HG03280 (cell line): ENCODE measurements around the gene CELSR1.
"Not testable (repeated sequence)": the region's sequence is repeated elsewhere in the genome, so short reads cannot be mapped to it uniquely, and the experiment has no call there.

Experiments used
- ATAC-seq: cut with Tn5 transposase; IDR thresholded peaks from one replicate; pipeline ENCODE4 v1.9.1; 2021; ENCODE audit warnings: mild to moderate bottlenecking, moderate library complexity; ENCODE audit not compliant: unreplicated experiment

CELSR1 gene

DNA sequence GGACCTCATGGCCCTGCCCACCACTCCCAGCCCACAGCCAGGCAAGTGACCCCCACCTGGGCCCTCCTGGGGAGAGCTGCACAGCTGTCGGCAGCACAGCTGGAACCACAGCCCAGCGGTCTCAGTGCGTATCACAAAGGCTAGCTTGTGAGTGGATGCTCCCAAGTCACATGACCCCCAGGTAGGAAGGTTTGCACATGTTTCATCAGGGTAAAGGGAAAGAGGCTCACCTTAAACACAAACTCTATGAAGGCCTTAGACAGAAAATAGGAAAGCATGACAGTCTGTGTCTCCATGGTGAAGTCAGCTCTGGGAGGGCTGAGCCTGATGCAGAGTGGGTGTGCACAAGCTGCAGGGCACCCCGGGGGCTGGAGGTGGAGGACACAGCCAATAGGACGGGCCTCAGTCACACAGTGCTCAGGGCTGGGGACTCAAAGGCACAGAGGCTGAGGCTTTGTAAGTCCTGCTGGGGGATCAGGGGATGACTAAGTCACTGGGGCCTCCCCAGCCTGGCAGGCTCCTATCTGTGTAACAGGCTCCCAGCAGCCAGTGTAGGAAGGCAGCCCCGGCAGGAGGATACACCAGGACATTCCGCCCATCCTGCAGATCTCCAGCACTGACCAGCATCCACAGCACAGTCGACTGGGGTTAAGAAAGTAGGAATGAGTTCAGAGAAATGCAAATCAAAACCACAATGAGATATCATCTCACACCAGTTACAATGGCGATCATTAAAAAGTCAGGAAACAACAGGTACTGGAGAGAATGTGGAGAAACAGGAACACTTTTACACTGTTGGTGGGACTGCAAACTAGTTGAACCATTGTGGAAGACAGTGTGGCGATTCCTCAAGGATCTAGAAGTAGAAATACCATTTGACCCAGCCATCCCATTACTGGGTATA is 22.0 kb downstream of the CELSR1 start:
- no peak for ATAC-seq

DNA sequence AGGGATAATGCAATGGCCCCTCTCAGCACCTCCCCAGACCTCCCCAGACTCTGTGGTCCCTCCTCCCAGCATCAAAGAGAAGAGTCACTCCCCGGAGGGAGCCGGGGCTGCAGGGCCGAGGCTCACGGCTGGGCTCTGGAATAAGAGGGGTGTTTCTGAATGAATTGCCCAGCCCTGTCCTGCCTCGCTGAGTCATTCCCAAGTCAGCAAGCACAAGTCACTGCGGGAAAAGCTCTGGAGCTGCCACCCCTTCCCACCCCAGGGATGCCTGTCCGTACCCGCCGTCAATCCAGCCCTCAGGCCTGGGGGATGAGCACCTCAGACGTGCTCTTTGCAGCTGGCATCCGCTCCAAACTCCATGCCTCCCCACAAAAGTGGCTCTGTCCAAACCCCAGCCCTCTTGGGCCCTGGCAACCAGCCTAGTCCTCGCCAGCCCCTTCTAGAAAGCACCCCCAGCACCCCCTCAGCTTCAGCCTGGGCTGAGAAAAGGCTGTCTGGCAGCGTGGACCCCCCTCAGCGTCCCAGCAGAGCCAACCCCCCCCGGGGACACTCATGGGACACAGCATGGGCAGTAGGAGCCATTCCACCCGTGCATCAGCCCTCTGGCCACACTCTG is 22.7 kb downstream of the CELSR1 start:
- no peak for ATAC-seq

DNA sequence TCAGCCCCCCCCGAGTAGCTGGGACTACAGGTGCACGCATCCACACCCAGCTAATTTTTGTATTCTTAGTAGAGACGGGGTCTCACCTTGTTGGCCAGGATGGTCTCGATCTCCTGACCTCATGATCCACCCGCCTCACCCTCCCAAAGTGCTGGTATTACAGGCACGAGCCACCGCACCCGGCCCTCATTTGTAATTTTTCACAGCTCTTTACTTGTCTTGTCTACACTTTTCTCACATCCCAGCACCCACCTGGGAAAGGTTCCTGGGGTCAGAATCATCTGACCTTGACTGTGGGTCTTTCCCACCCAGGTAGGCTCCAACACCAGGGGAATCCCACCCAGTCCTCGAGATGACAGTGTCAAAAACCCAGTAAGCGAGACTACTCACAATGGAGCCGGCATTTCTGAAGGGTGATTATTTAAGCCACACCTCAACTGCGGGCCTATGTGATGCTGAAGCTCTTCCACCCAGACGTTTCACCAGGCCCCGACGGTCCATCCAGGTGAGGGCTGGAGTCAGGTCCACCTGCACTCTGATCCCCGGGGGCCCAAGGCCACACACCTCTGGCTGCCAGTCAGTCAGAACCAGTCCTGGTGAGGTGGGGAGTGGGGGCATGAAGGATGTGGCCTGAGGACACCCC is 23.4 kb downstream of the CELSR1 start:
- no peak for ATAC-seq

DNA sequence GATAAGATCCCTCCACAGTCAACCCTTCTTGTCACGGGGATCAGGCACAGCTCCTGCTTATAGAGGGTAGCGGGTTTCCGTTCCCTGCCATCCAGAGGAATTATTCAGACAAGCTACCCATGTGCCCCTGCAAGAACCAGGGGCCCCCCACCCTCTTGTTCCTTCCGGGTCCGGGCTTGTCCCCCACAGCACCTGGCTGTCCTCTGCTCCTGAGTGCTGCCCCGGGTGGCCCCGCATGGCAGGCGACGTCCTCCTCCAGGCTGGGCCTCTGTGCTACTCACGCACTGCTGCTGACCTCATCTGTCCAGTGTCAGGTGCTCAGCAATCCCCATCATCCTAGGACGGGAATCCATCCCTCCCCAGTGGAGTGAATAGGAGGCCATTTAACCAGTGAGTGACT is 24.7 kb downstream of the CELSR1 start:
- ATAC-seq, result no peak

DNA sequence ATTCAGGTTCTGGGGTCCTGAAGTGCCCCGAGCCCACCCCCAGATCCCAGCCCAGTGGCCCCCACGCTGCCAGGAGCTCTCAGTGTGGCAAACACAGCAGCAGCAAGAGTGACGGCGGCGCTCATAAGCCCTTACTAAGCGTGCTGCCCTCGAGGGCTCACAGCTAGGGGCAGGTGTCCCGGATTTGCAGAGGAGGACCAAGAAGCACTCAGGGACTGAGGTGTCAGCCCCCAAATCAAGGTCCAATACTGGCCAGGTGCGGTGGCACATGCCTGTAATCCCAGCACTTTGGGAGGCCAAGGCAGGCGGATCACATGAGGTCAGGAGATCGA is 25.4 kb downstream of the CELSR1 start:
- no peak for ATAC-seq

DNA sequence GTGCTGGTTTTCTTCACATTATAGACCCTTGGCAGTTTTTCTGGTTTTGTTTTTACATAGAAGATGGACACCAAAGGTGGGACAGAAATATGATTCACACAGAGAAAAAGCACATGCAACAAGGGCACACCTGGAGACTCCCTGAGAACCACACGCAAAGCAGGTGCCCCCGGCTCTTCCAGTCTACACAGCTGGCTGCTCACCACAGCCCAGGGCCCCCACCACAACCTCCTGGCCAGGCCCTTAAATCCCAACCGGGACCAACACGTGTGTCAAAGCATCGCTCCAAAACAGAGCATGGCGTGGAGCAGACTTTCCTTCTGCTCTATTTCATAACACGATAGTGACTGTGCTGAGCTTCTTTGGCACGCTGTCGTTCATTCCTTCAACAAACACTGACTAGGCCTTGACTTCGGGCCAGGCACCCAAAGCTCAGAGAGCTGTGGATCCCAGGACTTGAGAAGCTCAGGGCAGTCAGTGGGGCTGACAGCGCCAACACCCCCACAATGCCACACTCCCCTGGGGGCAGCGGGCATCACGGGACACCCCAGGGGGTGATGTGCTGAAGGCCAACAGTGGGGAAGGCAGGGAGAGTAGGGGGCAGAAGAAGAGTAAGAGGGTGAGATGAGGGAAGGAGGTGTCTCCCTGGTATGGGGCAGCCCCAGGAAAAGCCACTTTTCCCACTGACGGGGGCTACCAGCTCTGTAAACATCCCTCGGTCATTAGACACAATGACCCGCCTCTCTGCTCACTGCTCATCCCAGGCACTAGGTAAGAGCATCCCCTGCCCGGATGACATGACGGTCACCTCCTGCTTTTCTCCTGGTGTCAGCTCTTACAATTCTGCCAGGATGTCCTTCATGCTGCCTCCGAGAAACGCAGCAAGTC is 26.0 kb downstream of the CELSR1 start:
- no peak for ATAC-seq

DNA sequence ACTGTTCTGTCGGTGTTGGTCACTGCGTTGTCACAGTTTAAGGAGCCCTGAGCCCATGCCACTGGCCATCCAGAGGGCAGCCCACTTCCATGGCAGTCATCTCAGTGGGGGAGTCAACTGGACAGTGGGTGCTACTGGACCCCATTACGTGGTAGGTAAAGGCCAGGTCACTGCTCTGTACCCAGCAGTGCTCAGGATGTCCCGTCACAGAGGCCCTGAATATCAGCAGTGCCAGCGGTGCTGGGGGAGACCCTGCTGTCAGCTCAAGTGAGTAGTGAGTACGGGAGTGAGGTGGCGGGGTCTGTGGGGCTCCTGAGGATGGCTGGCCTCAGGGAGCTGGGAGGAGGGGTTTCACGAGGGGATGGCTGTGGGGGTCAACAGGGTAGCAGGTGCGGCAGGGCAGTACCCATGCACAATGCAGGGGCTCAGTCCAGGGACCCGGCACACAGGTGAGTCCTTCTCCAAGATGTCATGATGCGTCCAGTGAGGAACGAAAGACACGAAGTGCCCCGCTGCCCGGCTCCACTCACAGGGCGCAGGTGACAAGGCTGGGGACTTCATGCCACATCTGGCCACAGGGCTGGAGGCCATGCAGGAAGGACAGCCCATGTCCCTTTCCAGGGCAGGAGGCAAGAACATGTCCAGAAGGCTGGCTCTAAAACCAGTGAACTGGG is 27.9 kb downstream of the CELSR1 start:
- ATAC-seq, result no peak

DNA sequence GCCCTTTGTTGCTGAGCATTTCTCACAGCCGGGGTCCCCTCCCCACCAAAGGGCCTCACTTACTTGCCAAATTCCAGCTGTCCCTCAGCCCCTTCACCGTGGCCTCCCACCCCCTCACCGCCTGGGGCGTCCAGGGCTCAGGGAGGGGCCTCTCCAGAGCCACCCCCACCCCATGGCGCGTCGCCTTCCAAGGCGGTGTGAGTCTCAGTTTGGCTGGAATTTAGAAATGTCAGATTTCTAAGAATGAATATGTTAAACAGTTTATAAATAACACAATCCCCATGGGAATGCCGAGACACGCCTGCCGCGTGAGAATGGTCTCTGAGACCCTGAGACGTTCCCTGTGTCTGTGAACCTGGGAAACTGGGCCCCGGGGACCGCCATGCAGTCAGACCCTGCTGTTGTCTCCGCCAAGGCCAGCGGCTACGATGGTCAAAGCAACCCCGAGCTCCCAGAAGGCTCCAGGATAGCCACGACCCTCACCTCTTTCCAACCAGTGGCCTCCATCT is 28.9 kb downstream of the CELSR1 start:
- ATAC-seq, result no peak

DNA sequence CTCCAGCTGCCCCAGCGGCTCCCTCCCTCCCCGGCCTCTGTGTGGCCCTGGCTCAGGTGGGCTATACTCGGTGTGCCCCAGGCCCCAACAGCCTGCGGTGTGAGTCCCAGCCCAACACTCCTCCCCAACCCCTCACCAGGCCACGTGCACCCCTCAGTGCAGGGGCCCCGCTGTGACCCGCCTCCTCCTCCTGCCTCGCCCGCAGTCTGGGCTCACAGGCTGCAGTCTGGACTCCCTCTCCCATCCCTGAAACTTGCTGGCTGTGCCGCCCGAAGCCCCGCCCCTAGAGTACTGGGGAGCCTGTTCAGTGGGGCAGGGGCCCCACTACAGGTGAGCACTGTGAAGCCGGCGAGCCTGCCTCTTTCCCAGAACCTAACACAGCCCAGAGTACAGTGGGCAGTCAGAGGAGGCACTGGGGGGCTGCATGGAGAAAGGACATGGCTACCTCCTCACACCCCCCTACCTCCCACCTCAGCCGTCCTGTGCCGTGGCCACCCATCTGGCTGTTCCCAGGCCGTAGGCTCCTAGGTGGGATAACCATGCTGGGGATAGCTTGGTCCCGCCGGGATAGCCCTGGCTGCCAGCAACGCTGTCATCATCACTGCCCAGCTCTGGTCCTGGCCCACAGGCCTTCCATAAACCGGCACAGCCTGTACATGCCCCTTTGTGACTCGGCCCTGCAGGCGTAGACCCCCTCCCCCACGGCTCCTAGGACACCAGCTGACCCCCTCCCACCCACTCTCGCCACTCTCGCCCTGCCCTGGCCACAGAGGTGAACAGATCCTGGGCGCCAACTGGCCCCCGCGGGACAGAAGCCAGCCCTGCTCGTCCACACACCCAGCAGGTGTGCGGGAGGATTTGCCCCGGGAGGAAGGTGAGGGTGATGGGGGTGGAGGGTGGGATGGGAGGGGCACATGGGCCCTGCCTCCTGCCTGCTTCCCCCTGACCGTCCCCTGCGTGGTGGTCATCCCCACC is 29.7 kb downstream of the CELSR1 start:
- no peak for ATAC-seq

DNA sequence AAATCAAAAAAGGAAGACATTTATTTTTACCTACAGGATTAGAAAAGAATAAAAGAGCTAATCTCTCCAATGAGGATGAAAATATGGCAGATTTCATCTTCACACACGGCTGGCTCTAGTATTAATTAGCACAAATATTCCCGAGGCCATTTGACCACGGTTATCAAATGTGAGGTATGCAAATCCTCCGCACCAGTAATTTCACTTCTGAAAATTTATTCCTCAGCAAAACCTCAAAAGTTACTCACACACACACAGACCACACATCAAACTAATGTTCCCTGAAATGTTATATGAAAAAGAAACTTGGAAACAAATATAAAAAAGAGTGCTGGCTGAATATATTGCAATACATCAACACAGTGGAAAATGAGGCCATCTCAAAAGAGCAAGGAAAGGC is 32.8 kb downstream of the CELSR1 start:
- ATAC-seq, result no peak

DNA sequence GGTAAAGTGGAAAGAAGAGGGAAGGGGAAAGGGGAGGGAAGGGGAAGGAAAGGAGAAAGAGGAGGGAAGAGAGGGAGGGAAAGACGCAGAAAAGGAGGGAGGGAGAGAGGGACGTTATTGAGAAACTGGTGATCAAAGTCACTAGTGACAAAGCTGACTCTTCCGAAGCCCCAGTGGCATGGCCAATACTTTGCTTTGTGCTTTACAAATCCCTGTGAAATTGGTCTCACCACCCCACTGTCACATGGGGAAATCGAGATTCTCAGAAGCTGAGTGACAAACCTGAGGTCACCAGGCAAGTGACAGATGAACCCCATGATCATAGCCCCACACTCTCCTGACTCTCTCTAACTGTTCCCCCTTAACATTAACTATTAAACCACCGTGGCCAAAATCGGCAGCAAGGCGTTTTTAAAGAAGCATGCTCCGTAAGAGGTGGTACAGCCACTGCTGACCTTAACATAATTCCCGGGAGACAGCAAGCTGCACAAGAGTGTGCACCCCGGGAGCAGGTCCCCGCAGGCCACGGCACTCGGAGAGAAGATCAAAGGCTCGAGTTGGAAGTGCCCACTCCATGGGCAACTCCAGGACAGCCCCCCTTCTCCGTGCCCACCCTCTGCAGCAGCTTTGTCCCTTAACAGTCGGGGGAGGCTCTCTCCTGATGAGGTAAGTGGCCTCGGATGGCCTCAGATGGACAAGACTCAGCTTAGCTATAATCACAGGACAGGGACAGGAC is 34.8 kb downstream of the CELSR1 start:
- no peak for ATAC-seq

DNA sequence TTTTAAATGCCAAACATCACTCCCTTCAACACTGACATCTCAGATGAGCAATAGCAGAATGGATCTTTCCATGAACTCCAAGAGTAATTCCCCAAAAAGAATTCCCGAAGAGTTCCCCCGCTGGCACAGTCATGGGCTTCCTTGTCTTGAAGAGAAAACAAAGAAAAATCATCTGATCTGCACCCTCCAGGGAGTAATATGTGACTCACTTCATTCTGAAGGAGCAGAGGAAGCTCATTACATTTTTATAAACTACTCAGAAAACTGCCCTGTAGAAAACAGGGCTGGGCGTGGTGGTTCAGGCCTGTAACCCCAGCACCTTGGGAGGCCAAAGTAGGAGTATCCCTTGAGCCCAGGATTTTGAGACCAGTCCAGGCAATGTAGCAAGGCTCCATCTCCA is 35.7 kb downstream of the CELSR1 start:
- ATAC-seq, result no peak

DNA sequence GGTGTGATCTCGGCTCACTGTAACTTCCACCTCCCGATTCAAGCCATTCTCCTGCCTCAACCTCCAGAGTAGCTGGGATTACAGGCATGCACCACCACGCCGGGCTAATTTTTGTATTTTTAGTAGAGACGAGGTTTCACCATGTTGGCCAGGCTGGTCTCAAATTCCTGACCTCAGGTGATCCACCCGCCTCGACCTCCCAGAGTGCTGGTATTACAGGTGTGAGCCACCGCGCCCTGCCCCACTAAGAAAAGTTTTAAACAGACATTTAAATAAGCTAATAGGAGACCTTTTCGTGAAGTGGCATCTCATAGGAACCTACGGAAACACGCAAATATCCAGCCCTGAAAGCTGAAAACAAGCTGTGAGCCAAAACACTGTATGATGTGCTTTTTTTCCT is 36.2 kb downstream of the CELSR1 start:
- not testable (repeated sequence) for ATAC-seq

DNA sequence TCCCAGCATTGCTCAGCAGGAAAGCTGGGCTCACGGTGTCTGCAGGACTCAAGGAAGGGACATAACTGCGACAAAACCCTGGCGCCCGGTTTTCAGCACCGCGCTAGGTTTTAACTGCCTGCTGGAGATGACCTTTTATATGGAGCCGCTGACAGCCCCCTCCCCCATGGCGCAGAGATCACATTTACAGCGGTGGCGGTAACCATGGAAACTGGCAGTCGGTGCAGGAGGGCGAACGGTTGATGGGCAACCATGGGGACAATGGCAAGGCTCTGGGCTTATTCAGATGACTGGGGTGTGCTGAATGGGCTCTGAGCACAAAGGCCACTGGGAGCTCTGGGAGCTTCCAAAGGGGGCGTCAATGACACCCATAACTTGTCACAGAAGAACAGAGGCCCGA is 37.2 kb downstream of the CELSR1 start:
- ATAC-seq, result no peak

DNA sequence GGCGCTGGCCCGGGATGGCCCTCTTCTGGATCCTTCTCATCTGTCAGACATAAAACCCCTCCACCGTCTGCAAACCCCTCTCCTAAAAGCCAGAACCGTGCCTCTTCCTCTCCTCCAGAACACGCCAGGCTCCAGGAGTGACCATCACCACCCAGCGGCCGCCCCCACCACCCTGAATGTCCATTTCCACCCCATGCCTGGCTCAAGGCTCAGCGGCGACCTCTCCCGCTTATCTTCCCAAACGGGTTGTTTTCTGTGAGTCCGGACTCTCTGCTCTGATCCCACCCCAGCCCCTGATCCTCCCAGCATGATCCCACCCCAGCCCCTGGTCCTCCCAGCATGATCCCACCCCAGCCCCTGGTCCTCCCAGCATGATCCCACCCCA is 37.6 kb downstream of the CELSR1 start:
- no peak for ATAC-seq

DNA sequence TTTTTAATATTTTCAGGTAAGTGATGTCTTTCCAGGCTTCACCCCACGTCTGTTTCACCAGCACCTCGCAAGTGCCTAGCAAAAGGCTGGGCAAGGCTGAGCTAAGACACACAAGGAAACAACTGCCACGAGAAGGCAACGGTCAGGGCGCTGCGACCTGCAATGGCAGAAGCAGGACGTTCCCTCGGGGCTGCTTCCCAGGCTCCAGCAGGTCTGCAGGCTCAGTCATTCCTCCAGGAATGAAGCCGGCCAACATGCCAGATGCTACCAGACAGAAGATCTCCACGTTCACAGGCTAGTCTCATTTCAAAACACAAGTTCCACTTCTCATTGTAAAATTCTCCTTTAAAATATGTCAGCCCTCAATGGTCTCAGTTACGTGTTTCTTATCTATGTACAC is 45.5 kb downstream of the CELSR1 start:
- ATAC-seq, result no peak

DNA sequence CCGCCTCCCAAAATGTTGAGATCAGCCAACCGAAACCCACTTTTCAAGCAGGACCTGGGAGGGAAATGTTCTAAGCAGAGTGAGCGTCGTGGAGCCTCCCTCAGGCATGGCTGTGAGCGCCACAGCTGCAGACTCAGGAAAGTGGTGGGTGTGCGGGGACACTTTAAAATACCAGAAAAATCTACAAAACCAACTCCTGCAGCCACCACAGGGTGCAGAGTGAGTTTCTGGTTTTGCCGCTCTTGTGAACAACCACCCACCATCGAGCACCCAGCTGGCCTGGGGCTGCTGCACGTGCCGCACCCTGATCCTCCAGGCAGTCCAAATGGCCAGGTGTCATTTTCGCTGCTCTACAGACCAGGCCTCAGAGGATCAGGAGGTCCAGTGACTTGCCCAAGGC is 46.9 kb downstream of the CELSR1 start:
- ATAC-seq, result no peak

DNA sequence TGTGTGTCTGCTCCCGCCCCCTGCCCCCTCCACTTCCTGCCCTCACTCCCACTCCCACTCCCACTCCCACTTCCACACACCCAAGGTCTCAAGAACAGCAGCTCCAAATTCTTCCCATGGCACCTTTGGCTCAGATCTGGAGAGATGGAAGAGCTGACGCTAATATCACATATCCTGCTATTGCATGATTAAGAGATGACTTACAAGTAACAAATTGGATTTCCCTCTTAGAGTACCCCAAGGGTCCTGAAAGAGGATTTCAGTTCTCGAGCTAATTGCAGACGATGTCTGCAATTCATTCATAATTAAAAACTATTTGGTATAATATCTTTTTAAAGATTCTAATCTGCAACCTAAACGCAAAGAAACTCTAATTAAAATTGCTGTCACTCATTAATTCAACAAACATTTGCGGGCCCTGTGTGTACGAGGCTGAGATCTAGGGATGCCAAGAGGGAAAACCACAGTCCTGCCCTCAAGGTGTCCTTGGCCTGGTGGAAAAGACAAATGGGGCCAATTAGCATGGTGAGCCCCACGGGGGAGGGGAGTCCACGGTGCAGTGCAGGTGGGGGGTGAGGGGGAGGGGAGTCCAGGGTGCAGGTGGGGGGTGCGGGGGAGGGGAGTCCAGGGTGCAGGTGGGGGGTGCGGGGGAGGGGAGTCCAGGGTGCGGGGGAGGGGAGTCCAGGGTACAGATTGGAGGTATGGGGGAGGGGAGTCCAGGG is 50.3 kb downstream of the CELSR1 start:
- no peak for ATAC-seq
